CD14-positive monocyte (primary cell): ENCODE results near the gene RAPGEF2. TPM values are rescaled to one million over a fixed set of nuclear protein-coding genes. Genes with fewer than 3 reads are reported as not detected.

Experiments used
- DNase-seq, 3 donors: peaks; one replicate each; pipeline ENCODE4 v3.0.0-alpha.2; 2011 to 2022
- H2AFZ ChIP-seq: 2 replicates; pipeline ENCODE4 v1.6.0; 2012; ENCODE audit warnings: mild to moderate bottlenecking, low read depth, low read length, inconsistent platforms; ENCODE audit not compliant: insufficient read depth, poor library complexity, severe bottlenecking
- H3K27ac ChIP-seq, 2 donors: 1 replicate in 1 of 2; 2 replicates in 1 of 2; pipeline ENCODE4 v1.5.1; 2012 to 2013; ENCODE audit warnings: low read length in 2 of 2, control low read depth in 1 of 2, inconsistent platforms in 1 of 2, low read depth in 1 of 2, mild to moderate bottlenecking in 1 of 2
- H3K27me3 ChIP-seq, 2 donors: one replicate each; pipeline versions ENCODE4 v1.6.0 to v1.6.1; 2011 to 2013; ENCODE audit warnings: low read length in 2 of 2; ENCODE audit not compliant: control insufficient read depth in 2 of 2, insufficient read depth in 2 of 2
- H3K36me3 ChIP-seq, 2 donors: replicated peaks in 1 of 2; 1 replicate in 1 of 2; 2 replicates in 1 of 2; pipeline versions ENCODE4 v1.5.1 to v1.6.1; 2012 to 2013; ENCODE audit warnings: low read length in 2 of 2, control low read depth in 1 of 2, inconsistent platforms in 1 of 2, mild to moderate bottlenecking in 1 of 2; ENCODE audit not compliant: insufficient read depth in 2 of 2, control insufficient read depth in 1 of 2
- H3K4me1 ChIP-seq, 2 donors: 1 replicate in 1 of 2; 2 replicates in 1 of 2; pipeline versions ENCODE4 v1.5.1 to v1.6.1; 2012 to 2013; ENCODE audit warnings: low read length in 2 of 2, control low read depth in 1 of 2, inconsistent platforms in 1 of 2, mild to moderate bottlenecking in 1 of 2, moderate library complexity in 1 of 2; ENCODE audit not compliant: insufficient read depth in 2 of 2, control insufficient read depth in 1 of 2
- H3K4me2 ChIP-seq: replicated peaks from 2 replicates; pipeline ENCODE3; 2012; ENCODE audit warnings: low read length, moderate library complexity, mild to moderate bottlenecking; ENCODE audit not compliant: poor library complexity, severe bottlenecking; ENCODE audit errors: extremely low read depth
- H3K4me3 ChIP-seq, 3 experiments: fragments of 200-600 bp in 1 of 3; sonication (generic) in 1 of 3; replicated peaks in 1 of 3; 1 replicate in 2 of 3; 2 replicates in 1 of 3; pipeline ENCODE4 v1.5.1; 2011 to 2013; ENCODE audit warnings: low read length in 3 of 3, mild to moderate bottlenecking in 3 of 3, control low read depth in 2 of 3, low read depth in 2 of 3, inconsistent platforms in 1 of 3, moderate library complexity in 1 of 3
- H3K79me2 ChIP-seq: 2 replicates; pipeline ENCODE4 v1.6.0; 2012; ENCODE audit warnings: mild to moderate bottlenecking, control low read depth, inconsistent platforms, low read length, moderate library complexity; ENCODE audit not compliant: insufficient read depth
- H3K9ac ChIP-seq: 2 replicates; pipeline ENCODE4 v1.6.0; 2017; ENCODE audit warnings: low read length, mild to moderate bottlenecking; ENCODE audit not compliant: insufficient read depth, poor library complexity, severe bottlenecking
- H3K9me3 ChIP-seq, 2 donors: replicated peaks in 1 of 2; 1 replicate in 1 of 2; 2 replicates in 1 of 2; pipeline versions ENCODE4 v1.5.1 to v1.6.1; 2012 to 2013; ENCODE audit warnings: low read length in 2 of 2, control low read depth in 1 of 2; ENCODE audit not compliant: control insufficient read depth in 1 of 2, insufficient read depth in 1 of 2
- H4K20me1 ChIP-seq: 2 replicates; pipeline ENCODE4 v1.6.0; 2012; ENCODE audit warnings: mild to moderate bottlenecking, low read length, control low read depth, moderate library complexity; ENCODE audit not compliant: insufficient read depth
- H3K27ac Mint-ChIP-seq, 7 donors: one replicate each; pipeline ENCODE4 v1.8.0; 2020; ENCODE audit warnings: mild to moderate bottlenecking in 7 of 7, mixed read lengths in 7 of 7, moderate library complexity in 6 of 7, inconsistent platforms in 2 of 7
- H3K27me3 Mint-ChIP-seq, 3 donors: one replicate each; pipeline ENCODE4 v1.8.0; 2021 to 2022; ENCODE audit warnings: low read depth in 3 of 3, mild to moderate bottlenecking in 3 of 3, mixed read lengths in 3 of 3, moderate library complexity in 3 of 3, inconsistent platforms in 1 of 3
- H3K36me3 Mint-ChIP-seq, 2 donors: one replicate each; pipeline ENCODE4 v1.8.0; 2020; ENCODE audit warnings: mixed read lengths in 2 of 2, inconsistent platforms in 1 of 2, mild to moderate bottlenecking in 1 of 2
- H3K4me1 Mint-ChIP-seq: one replicate; pipeline ENCODE4 v1.8.0; 2020; ENCODE audit warnings: mild to moderate bottlenecking, mixed read lengths
- H3K4me3 Mint-ChIP-seq, 2 donors: one replicate each; pipeline ENCODE4 v1.8.0; 2020; ENCODE audit warnings: mild to moderate bottlenecking in 2 of 2, mixed read lengths in 2 of 2, moderate library complexity in 1 of 2
- H3K9me3 Mint-ChIP-seq, 7 donors: one replicate each; pipeline ENCODE4 v1.8.0; 2020 to 2022; ENCODE audit warnings: mixed read lengths in 7 of 7, mild to moderate bottlenecking in 6 of 7, moderate library complexity in 6 of 7, inconsistent platforms in 2 of 7
- CTCF ChIP-seq: fragments of 200-600 bp; IDR thresholded peaks from one replicate; pipeline ENCODE4 v1.8.0; 2022; ENCODE audit warnings: antibody characterized with exemption, mild to moderate bottlenecking
- intact Hi-C, 2 donors: fragments of 100-400 bp; cut with micrococcal nuclease; formaldehyde crosslinking; loops; one replicate each; pipeline versions ENCODE4 v1.15.0 to v1.15.1; 2023
- polyA plus RNA-seq, 3 donors: library from polyadenylated mRNA; depleted of rRNA in 1 of 3; unstranded in 2 of 3; stranded (reverse) in 1 of 3; fragments of 300-500 nt in 2 of 3; fragments of >200 nt in 1 of 3; fragmentation: Illumina TruSeq in 2 of 3; gene quantifications; 1 replicate in 2 of 3; 2 replicates in 1 of 3; pipeline ENCODE4 v1.2.3, GENCODE V29; 2012 to 2021

RAPGEF2 gene
- polyA plus RNA-seq, 3 donors = 1.5 to 29.8 (median 2.0) TPM

GRCh38 chr4:159137176-159137575, 34.3 kb downstream of the RAPGEF2 start:
- no peak overlapping the region for H3K9ac ChIP-seq
- peaks cover 92% of the 10 kb centered on the region for H4K20me1 ChIP-seq
- H3K27me3 ChIP-seq = no peaks in the 10 kb centered on the region
- Mint-ChIP-seq H3K4me1 (peaks cover 22% of the 10 kb centered on the region), H3K27ac (no peak overlapping the region), H3K4me3 (no peak overlapping the region), H3K27me3 (peaks cover 0 to 1% (median 0%) of the 10 kb centered on the region in 3 donors), H3K36me3 (peaks cover 0 to 3% of the 10 kb centered on the region in 2 donors), H3K9me3 (no peaks in the 10 kb centered on the region)
- H3K36me3 ChIP-seq = no peaks in the 10 kb centered on the region
- no peak overlapping the region for H3K4me2 ChIP-seq
- no peak for TF ChIP-seq CTCF
- H3K79me2 ChIP-seq = peaks cover 58% of the 10 kb centered on the region
- H3K9me3 ChIP-seq = no peaks in the 10 kb centered on the region
- H3K4me3 ChIP-seq = no peak overlapping the region
- H3K4me1 ChIP-seq = no peaks in the 10 kb centered on the region
- intact Hi-C loops = no loop called here
- no peak for DNase-seq
- no peak overlapping the region for H3K27ac ChIP-seq
- no peak overlapping the region for H2AFZ ChIP-seq

GRCh38 chr4:159138436-159138835, 35.6 kb downstream of the RAPGEF2 start:
- Histone ChIP-seq H3K9me3 (no peaks in the 10 kb centered on the region), H3K27me3 (no peaks in the 10 kb centered on the region), H3K36me3 (no peaks in the 10 kb centered on the region), H3K9ac (no peak overlapping the region), H3K27ac (no peak overlapping the region), H3K79me2 (peaks cover 58% of the 10 kb centered on the region), H3K4me1 (no peaks in the 10 kb centered on the region), H3K4me2 (no peak overlapping the region), H2AFZ (no peak overlapping the region), H4K20me1 (peaks cover 92% of the 10 kb centered on the region), H3K4me3 (no peak overlapping the region)
- Mint-ChIP-seq H3K9me3 (no peaks in the 10 kb centered on the region), H3K4me3 (no peak overlapping the region), H3K27me3 (peaks cover 0 to 1% (median 0%) of the 10 kb centered on the region in 3 donors), H3K36me3 (peaks cover 0 to 3% of the 10 kb centered on the region in 2 donors), H3K4me1 (peaks cover 22% of the 10 kb centered on the region), H3K27ac (no peak overlapping the region)
- no peak for DNase-seq
- intact Hi-C loops = no loop called here
- no peak for TF ChIP-seq CTCF
